PC-3 (cell line): ENCODE data around the gene CELF2. TPM values are rescaled to one million over a fixed set of nuclear protein-coding genes. Genes with fewer than 3 reads are reported as not detected.

Experiments used
- ATAC-seq: fragments of 200-7000 bp; cut with Tn5 transposase; 2 replicates; pipeline ENCODE4 v1.9.1; 2020; ENCODE audit warnings: mild to moderate bottlenecking, moderate library complexity
- BruUV-seq: library from RNA; stranded (reverse); fragments of 400-500 nt; replicated peaks from 2 replicates; lab custom pipeline; 2021; lab: Mats Ljungman, UMichigan
- CTCF ChIA-PET: fragments of 300-600 bp; sonication (Branson Sonifier 250); formaldehyde crosslinking; loops from one replicate; lab custom pipeline; 2022; ENCODE audit warnings: antibody characterized with exemption; lab: Charles Lee
- POLR2A ChIA-PET: fragments of 300-600 bp; sonication (Branson Sonifier 250); formaldehyde crosslinking; loops from one replicate; lab custom pipeline; 2022; ENCODE audit warnings: antibody characterized with exemption; ENCODE audit not compliant: unreplicated experiment; lab: Charles Lee
- DNase-seq: peaks from one replicate; pipeline ENCODE4 v3.0.0-alpha.2; 2015
- H2AFZ ChIP-seq: fragments of 300-600 bp; sonication (generic); 2 replicates; pipeline ENCODE4 v1.6.0; 2016; ENCODE audit warnings: antibody characterized with exemption, low read length
- H3F3A ChIP-seq: fragments of 300-600 bp; sonication (generic); one replicate; pipeline ENCODE4 v1.6.0; 2017; ENCODE audit warnings: antibody characterized with exemption, low read length, control low read depth, mild to moderate bottlenecking; ENCODE audit not compliant: unreplicated experiment
- H3K27ac ChIP-seq: fragments of 300-600 bp; sonication (generic); 2 replicates; pipeline ENCODE4 v1.5.1; 2016; ENCODE audit warnings: mild to moderate bottlenecking, low read length
- H3K27me3 ChIP-seq: fragments of 300-600 bp; sonication (generic); 2 replicates; pipeline ENCODE4 v1.6.1; 2016; ENCODE audit warnings: low read length, mixed read lengths
- H3K36me3 ChIP-seq: fragments of 300-600 bp; sonication (generic); 2 replicates; pipeline ENCODE4 v1.6.1; 2016; ENCODE audit warnings: low read depth, mixed run types, low read length, mixed read lengths
- H3K4me1 ChIP-seq: fragments of 300-600 bp; sonication (generic); 2 replicates; pipeline ENCODE4 v1.5.1; 2016; ENCODE audit warnings: low read length; ENCODE audit not compliant: insufficient read depth
- H3K4me2 ChIP-seq: fragments of 300-600 bp; sonication (generic); 2 replicates; pipeline ENCODE4 v1.6.0; 2016; ENCODE audit warnings: low read length
- H3K4me3 ChIP-seq: fragments of 300-600 bp; sonication (generic); 2 replicates; pipeline ENCODE4 v1.5.1; 2016; ENCODE audit warnings: mild to moderate bottlenecking, low read length, mixed read lengths
- H3K79me2 ChIP-seq: fragments of 300-600 bp; sonication (generic); 2 replicates; pipeline ENCODE4 v1.6.1; 2017; ENCODE audit warnings: low read length, mixed read lengths
- H3K9ac ChIP-seq: fragments of 300-600 bp; sonication (generic); 2 replicates; pipeline ENCODE4 v1.6.0; 2016; ENCODE audit warnings: mild to moderate bottlenecking, low read length
- H3K9me2 ChIP-seq: fragments of 300-600 bp; sonication (generic); replicated peaks from 2 replicates; pipeline ENCODE4 v1.6.1; 2016; ENCODE audit warnings: mixed run types, low read length, mixed read lengths
- H3K9me3 ChIP-seq: fragments of 300-600 bp; sonication (generic); 2 replicates; pipeline ENCODE4 v1.6.1; 2016; ENCODE audit warnings: low read length, mixed read lengths
- H4K20me1 ChIP-seq: fragments of 300-600 bp; sonication (generic); 2 replicates; pipeline ENCODE4 v1.6.1; 2016; ENCODE audit warnings: low read length, mixed read lengths
- CTCF ChIP-seq: fragments of 300-600 bp; sonication (generic); conservative IDR thresholded peaks from 2 replicates; pipeline ENCODE4 v1.5.1; 2017; ENCODE audit warnings: antibody characterized with exemption, low read depth, mild to moderate bottlenecking, low read length
- EZH2 ChIP-seq: fragments of 300-600 bp; sonication (generic); IDR thresholded peaks from one replicate; pipeline ENCODE4 v1.6.1; 2017; ENCODE audit warnings: antibody characterized with exemption, mild to moderate bottlenecking, low read length; ENCODE audit not compliant: unreplicated experiment
- EZH2phosphoT487 ChIP-seq: fragments of 300-600 bp; sonication (generic); IDR thresholded peaks from 2 replicates; pipeline ENCODE4 v1.6.1; 2018; ENCODE audit warnings: mild to moderate bottlenecking, antibody characterized with exemption, low read length, borderline replicate concordance
- intact Hi-C: fragments of 100-400 bp; cut with micrococcal nuclease; formaldehyde crosslinking; loops from 2 replicates; pipeline ENCODE4 v1.9.0; 2023
- total RNA-seq: library from RNA; depleted of rRNA; stranded (reverse); fragments of >200 nt; gene quantifications from 2 replicates; pipeline ENCODE4 v1.2.3, GENCODE V29; 2014

CELF2 gene
- total RNA-seq, 1 experiment from 2014 or later, result not detected

GRCh38 chr10:11325817-11326216 is 308.1 kb downstream of the CELF2 start:
- no peaks in the 10 kb centered on the region for H3F3A ChIP-seq
- H3K79me2 ChIP-seq, result no peaks in the 10 kb centered on the region
- H3K9ac ChIP-seq, result no peak overlapping the region
- H3K4me1 ChIP-seq, result no peaks in the 10 kb centered on the region
- H3K9me3 ChIP-seq, result no peaks in the 10 kb centered on the region
- no peak for ATAC-seq
- intact Hi-C loops, result no loop called here
- CTCF ChIA-PET, result no interaction called here
- H3K27ac ChIP-seq, result no peak overlapping the region
- H3K27me3 ChIP-seq, result peaks cover 46% of the 10 kb centered on the region
- no TSS peak for BruUV-seq
- H3K4me3 ChIP-seq, result no peak overlapping the region
- POLR2A ChIA-PET, result no interaction called here
- no peaks in the 10 kb centered on the region for H3K36me3 ChIP-seq
- no peaks in the 10 kb centered on the region for H3K9me2 ChIP-seq
- TF ChIP-seq EZH2, result no peak
- no peak for TF ChIP-seq EZH2phosphoT487
- TF ChIP-seq CTCF, result no peak
- H3K4me2 ChIP-seq, result no peak overlapping the region
- no peak overlapping the region for H2AFZ ChIP-seq
- H4K20me1 ChIP-seq, result no peaks in the 10 kb centered on the region
- no peak for DNase-seq

DNA sequence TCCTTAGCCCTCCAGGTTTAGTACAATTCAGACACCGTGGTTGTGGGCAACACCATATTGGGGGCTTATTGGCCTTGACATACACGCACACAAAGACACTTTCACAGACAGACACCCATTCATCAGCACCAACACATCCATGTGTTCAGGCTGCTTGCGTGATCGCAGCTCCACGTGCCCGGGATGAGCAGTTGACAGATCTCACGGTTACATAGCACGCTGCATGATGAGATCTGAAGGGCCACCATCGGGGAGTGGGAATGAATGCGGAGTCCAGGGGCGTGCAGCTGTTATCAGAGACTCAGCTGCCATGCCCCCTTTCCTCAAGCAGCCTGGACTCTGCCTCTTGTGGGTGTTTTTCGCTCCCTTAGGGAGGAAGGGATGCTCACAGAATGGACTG is 308.6 kb downstream of the CELF2 start:
- no TSS peak for BruUV-seq
- Histone ChIP-seq H3K9ac (no peak overlapping the region), H3K4me2 (no peak overlapping the region), H3K9me2 (no peaks in the 10 kb centered on the region), H4K20me1 (no peaks in the 10 kb centered on the region), H3K36me3 (no peaks in the 10 kb centered on the region), H3K4me3 (no peak overlapping the region), H3K27me3 (peaks cover 44% of the 10 kb centered on the region), H3K9me3 (no peaks in the 10 kb centered on the region), H2AFZ (no peak overlapping the region), H3K27ac (no peak overlapping the region), H3K79me2 (no peaks in the 10 kb centered on the region), H3K4me1 (no peaks in the 10 kb centered on the region), H3F3A (no peaks in the 10 kb centered on the region)
- CTCF ChIA-PET, result no interaction called here
- DNase-seq (no peak), ATAC-seq (no peak)
- intact Hi-C loops, result no loop called here
- no peak for TF ChIP-seq CTCF
- no peak for TF ChIP-seq EZH2
- POLR2A ChIA-PET, result no interaction called here

DNA sequence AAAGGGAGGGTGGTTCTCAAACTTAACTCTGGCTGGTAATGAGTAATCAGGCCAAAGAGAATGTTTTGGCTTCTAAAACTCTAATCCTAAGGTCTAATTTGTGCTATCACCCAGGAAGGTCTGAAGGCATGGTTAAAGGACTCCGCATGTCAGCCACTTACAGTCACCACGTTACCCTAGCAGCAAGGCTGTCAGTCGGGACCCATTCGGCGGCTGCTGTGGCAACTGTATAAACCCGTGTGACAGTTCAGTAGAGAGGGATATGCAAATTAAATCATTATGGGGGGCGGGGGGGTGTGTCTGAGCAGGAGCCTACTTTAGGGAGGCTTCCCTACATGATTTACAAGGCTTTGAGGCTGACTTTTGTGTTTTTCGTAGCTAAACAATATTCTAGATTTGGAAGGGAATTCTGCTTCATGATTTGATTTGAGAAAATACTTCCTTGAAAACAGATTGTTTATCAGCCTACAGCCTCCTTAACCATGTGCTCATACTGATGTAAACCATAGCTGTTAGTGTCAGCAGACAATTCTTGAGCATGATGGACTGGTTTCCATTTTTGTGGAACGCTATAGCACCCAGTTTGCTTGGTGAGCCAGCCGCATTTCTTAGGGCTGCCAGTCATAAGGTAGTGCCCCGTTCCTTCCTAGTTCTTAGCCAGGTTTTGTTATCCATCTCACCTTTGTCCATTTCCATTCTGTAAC is 309.4 kb downstream of the CELF2 start:
- H3F3A ChIP-seq, result no peaks in the 10 kb centered on the region
- H3K4me2 ChIP-seq, result no peak overlapping the region
- H3K36me3 ChIP-seq, result no peaks in the 10 kb centered on the region
- no peaks in the 10 kb centered on the region for H3K4me1 ChIP-seq
- no peak overlapping the region for H3K9ac ChIP-seq
- no peak overlapping the region for H3K27ac ChIP-seq
- H2AFZ ChIP-seq, result no peak overlapping the region
- POLR2A ChIA-PET, result no interaction called here
- no peaks in the 10 kb centered on the region for H3K9me3 ChIP-seq
- intact Hi-C loops, result no loop called here
- H4K20me1 ChIP-seq, result no peaks in the 10 kb centered on the region
- no TSS peak for BruUV-seq
- H3K4me3 ChIP-seq, result no peak overlapping the region
- H3K9me2 ChIP-seq, result no peaks in the 10 kb centered on the region
- CTCF ChIA-PET, result no interaction called here
- peaks cover 45% of the 10 kb centered on the region for H3K27me3 ChIP-seq
- no peaks in the 10 kb centered on the region for H3K79me2 ChIP-seq
- TF ChIP-seq CTCF, result no peak
- no peak for TF ChIP-seq EZH2
- no peak for TF ChIP-seq EZH2phosphoT487
- DNase-seq, result no peak
- no peak for ATAC-seq
